Motor neuron (in vitro differentiated cells): Measurements from ENCODE around the gene TBXAS1. TPM values are rescaled to one million over a fixed set of nuclear protein-coding genes. Genes with fewer than 3 reads are reported as not detected.

ENCODE experiments used
- ATAC-seq, 8 experiments: fragments of 200-7000 bp; cut with Tn5 transposase; replicated peaks in 6 of 8; 2 replicates each; pipeline ENCODE4 v1.8.0; 2021; ENCODE audit warnings: mild to moderate bottlenecking in 8 of 8, moderate library complexity in 8 of 8
- H3K27ac ChIP-seq, 2 donors: fragments of 250-450 bp; sonication (Bioruptor Pico); 2 replicates each; pipeline ENCODE4 v1.9.0; 2021; ENCODE audit warnings: antibody characterized with exemption in 2 of 2, mild to moderate bottlenecking in 2 of 2, moderate library complexity in 1 of 2
- H3K4me1 ChIP-seq, 2 donors: fragments of 250-450 bp; sonication (Bioruptor Pico); replicated peaks in 1 of 2; 2 replicates each; pipeline ENCODE4 v1.6.1; 2021; ENCODE audit warnings: antibody characterized with exemption in 2 of 2, mild to moderate bottlenecking in 2 of 2, moderate library complexity in 1 of 2
- H3K4me3 ChIP-seq, 5 donors: fragments of 250-450 bp; sonication (Bioruptor Pico); 2 replicates each; pipeline ENCODE4 v1.9.0; 2021; ENCODE audit warnings: antibody characterized with exemption in 5 of 5, mild to moderate bottlenecking in 5 of 5, moderate library complexity in 4 of 5
- WGBS, 10 experiments: fragments of 450-650 bp; shearing (Covaris generic); methylation state at CpG; one replicate each; pipeline ENCODE4 v1.0.0; 2022; 5-methylcytosine and 5-hydroxymethylcytosine counted together
- in situ Hi-C, 9 experiments: fragments of 400-800 bp; cut with MboI; loops; one replicate each; pipeline ENCODE4 v1.15.0; 2021; ENCODE audit warnings: low sequenced_read_pairs in 9 of 9, low pct_unique_long_range_greater_than_20kb in 2 of 9; ENCODE audit not compliant: unreplicated experiment in 9 of 9
- total RNA-seq, 8 experiments: library from RNA; unstranded; fragments of 300-600 nt; gene quantifications; 2 replicates each; pipeline versions ENCODE4 v1.2.3 to v1.2.4, GENCODE V29; 2022

TBXAS1 gene
- total RNA-seq, 8 experiments from 2014 or later: 0.31 to 2.5 (median 0.46) TPM

- Histone ChIP-seq H3K27ac (no peak overlapping the region), H3K4me1 (no peaks in the 10 kb centered on the region), H3K4me3 (no peak overlapping the region)
- WGBS, 10 experiments: 13 to 40% methylated on average over 1 of the region's 1 CpG; no CpG with 5 or more reads in 8 of the 10 experiments
- in situ Hi-C loops: no loop called here
- ATAC-seq: no peak
Measured at GRCh38 chr7:140048989-140049338, 219.9 kb downstream of the TBXAS1 start.

- Histone ChIP-seq H3K27ac (no peak overlapping the region), H3K4me3 (no peak overlapping the region), H3K4me1 (no peaks in the 10 kb centered on the region)
- in situ Hi-C loops: loop anchor here in 1 of 9 experiments (25.0 kb wide), 1 partner anchor 263 kb away; no protein-coding TSS in a partner anchor
- WGBS, 10 experiments: 42 to 84% (median 69%) methylated on average over 1 to 5 of the region's 5 CpGs; no CpG with 5 or more reads in 2 of the 10 experiments
- no peak for ATAC-seq
Measured at GRCh38 chr7:140049339-140050024, 220.4 kb downstream of the TBXAS1 start.

GRCh38 chr7:140050100-140050499 is 221.0 kb downstream of the TBXAS1 start:
- WGBS, 10 experiments: 83 to 100% (median 94%) methylated on average over 1 to 3 of the region's 3 CpGs; no CpG with 5 or more reads in 3 of the 10 experiments
- Histone ChIP-seq H3K4me3 (no peak overlapping the region), H3K4me1 (no peaks in the 10 kb centered on the region), H3K27ac (no peak overlapping the region)
- ATAC-seq: no peak
- in situ Hi-C loops: loop anchor here in 1 of 9 experiments (25.0 kb wide), 1 partner anchor 262 kb away; no protein-coding TSS in a partner anchor

GRCh38 chr7:140051820-140052219 is 222.8 kb downstream of the TBXAS1 start:
- ATAC-seq: no peak
- Histone ChIP-seq H3K4me1 (no peaks in the 10 kb centered on the region), H3K27ac (no peak overlapping the region), H3K4me3 (no peak overlapping the region)
- in situ Hi-C loops: loop anchor here in 1 of 9 experiments (25.0 kb wide), 1 partner anchor 260 kb away; no protein-coding TSS in a partner anchor

GRCh38 chr7:140053812-140054539 is 224.9 kb downstream of the TBXAS1 start:
- H3K4me1 ChIP-seq: no peaks in the 10 kb centered on the region
- WGBS, 10 experiments: 60 to 100% (median 93%) methylated on average over 1 to 3 of the region's 3 CpGs; no CpG with 5 or more reads in 2 of the 10 experiments
- in situ Hi-C loops: loop anchor here in 1 of 9 experiments (25.0 kb wide), 1 partner anchor 258 kb away; no protein-coding TSS in a partner anchor

GRCh38 chr7:140054751-140055150 is 225.7 kb downstream of the TBXAS1 start:
- Histone ChIP-seq H3K4me1 (no peaks in the 10 kb centered on the region), H3K27ac (no peak overlapping the region), H3K4me3 (no peak overlapping the region)
- in situ Hi-C loops: loop anchor here in 1 of 9 experiments (25.0 kb wide), 1 partner anchor 258 kb away; no protein-coding TSS in a partner anchor
- ATAC-seq: no peak
- 93 to 100% (median 100%) methylated on average over 2 to 3 of the region's 4 CpGs; no CpG with 5 or more reads in 6 of the 10 experiments for WGBS, 10 experiments

More at GRCh38 chr7:140053812-140054539, 224.9 kb downstream of the TBXAS1 start:
- H3K27ac ChIP-seq: no peak overlapping the region
- no peak for ATAC-seq
- no peak overlapping the region for H3K4me3 ChIP-seq

- in situ Hi-C loops: loop anchor here in 1 of 9 experiments (25.0 kb wide), 1 partner anchor 256 kb away; no protein-coding TSS in a partner anchor
Measured at GRCh38 chr7:140055833-140056232, 226.8 kb downstream of the TBXAS1 start.

GRCh38 chr7:140056431-140057142 is 227.5 kb downstream of the TBXAS1 start:
- in situ Hi-C loops: loop anchor here in 1 of 9 experiments (25.0 kb wide), 1 partner anchor 256 kb away; no protein-coding TSS in a partner anchor
- no peak overlapping the region for H3K27ac ChIP-seq
- no peaks in the 10 kb centered on the region for H3K4me1 ChIP-seq
- no peak overlapping the region for H3K4me3 ChIP-seq
- 80 to 100% (median 94%) methylated on average over 1 to 3 of the region's 5 CpGs; no CpG with 5 or more reads in 5 of the 10 experiments for WGBS, 10 experiments
- ATAC-seq: no peak

More at GRCh38 chr7:140055833-140056232, 226.8 kb downstream of the TBXAS1 start:
- WGBS, 10 experiments: 83 to 100% (median 100%) methylated on average over 1 to 2 of the region's 2 CpGs; no CpG with 5 or more reads in 3 of the 10 experiments
- no peak overlapping the region for H3K27ac ChIP-seq
- no peak overlapping the region for H3K4me3 ChIP-seq
- H3K4me1 ChIP-seq: no peaks in the 10 kb centered on the region
- no peak for ATAC-seq

GRCh38 chr7:140057143-140057535 is 228.1 kb downstream of the TBXAS1 start:
- no peak for ATAC-seq
- H3K4me1 ChIP-seq: no peaks in the 10 kb centered on the region
- H3K27ac ChIP-seq: no peak overlapping the region
- WGBS, 10 experiments: 33 to 100% (median 100%) methylated on average over 1 to 3 of the region's 3 CpGs; no CpG with 5 or more reads in 3 of the 10 experiments
- no peak overlapping the region for H3K4me3 ChIP-seq
- in situ Hi-C loops: loop anchor here in 1 of 9 experiments (25.0 kb wide), 1 partner anchor 255 kb away; no protein-coding TSS in a partner anchor

- Histone ChIP-seq H3K4me1 (no peaks in the 10 kb centered on the region), H3K4me3 (no peak overlapping the region), H3K27ac (no peak overlapping the region)
- WGBS, 10 experiments: 73 to 100% (median 93%) methylated on average over 1 to 7 of the region's 7 CpGs; no CpG with 5 or more reads in 2 of the 10 experiments
- in situ Hi-C loops: loop anchor here in 1 of 9 experiments (25.0 kb wide), 1 partner anchor 254 kb away; no protein-coding TSS in a partner anchor
- ATAC-seq: no peak
Measured at GRCh38 chr7:140058517-140058916, 229.5 kb downstream of the TBXAS1 start.

GRCh38 chr7:140059273-140060242 is 230.5 kb downstream of the TBXAS1 start:
- in situ Hi-C loops: loop anchor here in 1 of 9 experiments (25.0 kb wide), 1 partner anchor 253 kb away; no protein-coding TSS in a partner anchor
- Histone ChIP-seq H3K4me1 (no peaks in the 10 kb centered on the region), H3K27ac (no peak overlapping the region), H3K4me3 (no peak overlapping the region)
- ATAC-seq: peak in 1 of 8 experiments; percentile 26
- 48 to 96% (median 89%) methylated on average over 3 to 9 of the region's 12 CpGs; no CpG with 5 or more reads in 1 of the 10 experiments for WGBS, 10 experiments
